Nephron (organoid): ENCODE results near the gene TNS3.

Experiments
- H3K27ac Mint-ChIP-seq, 3 experiments: 2 replicates each; pipeline ENCODE4 v1.8.0; 2020; ENCODE audit warnings: mixed read lengths in 3 of 3, mild to moderate bottlenecking in 2 of 3, moderate library complexity in 1 of 3
- H3K27me3 Mint-ChIP-seq: 2 replicates; pipeline ENCODE4 v1.8.0; 2021; ENCODE audit warnings: low read depth, mild to moderate bottlenecking, moderate library complexity, mixed read lengths
- H3K36me3 Mint-ChIP-seq: 2 replicates; pipeline ENCODE4 v1.8.0; 2020; ENCODE audit warnings: low read depth, mixed read lengths
- H3K4me1 Mint-ChIP-seq: 2 replicates; pipeline ENCODE4 v1.8.0; 2020; ENCODE audit warnings: mixed read lengths
- H3K4me3 Mint-ChIP-seq, 3 experiments: 2 replicates each; pipeline ENCODE4 v1.8.0; 2020; ENCODE audit warnings: mild to moderate bottlenecking in 3 of 3, mixed read lengths in 3 of 3, moderate library complexity in 2 of 3
- H3K9me3 Mint-ChIP-seq: 2 replicates; pipeline ENCODE4 v1.8.0; 2020; ENCODE audit warnings: mixed read lengths
- CTCF ChIP-seq, 3 experiments: fragments of 200-600 bp; sonication (generic); IDR thresholded peaks; one replicate each; pipeline ENCODE4 v1.5.0; 2021; ENCODE audit warnings: antibody characterized with exemption in 3 of 3; ENCODE audit not compliant: unreplicated experiment in 3 of 3

The TNS3 gene

DNA sequence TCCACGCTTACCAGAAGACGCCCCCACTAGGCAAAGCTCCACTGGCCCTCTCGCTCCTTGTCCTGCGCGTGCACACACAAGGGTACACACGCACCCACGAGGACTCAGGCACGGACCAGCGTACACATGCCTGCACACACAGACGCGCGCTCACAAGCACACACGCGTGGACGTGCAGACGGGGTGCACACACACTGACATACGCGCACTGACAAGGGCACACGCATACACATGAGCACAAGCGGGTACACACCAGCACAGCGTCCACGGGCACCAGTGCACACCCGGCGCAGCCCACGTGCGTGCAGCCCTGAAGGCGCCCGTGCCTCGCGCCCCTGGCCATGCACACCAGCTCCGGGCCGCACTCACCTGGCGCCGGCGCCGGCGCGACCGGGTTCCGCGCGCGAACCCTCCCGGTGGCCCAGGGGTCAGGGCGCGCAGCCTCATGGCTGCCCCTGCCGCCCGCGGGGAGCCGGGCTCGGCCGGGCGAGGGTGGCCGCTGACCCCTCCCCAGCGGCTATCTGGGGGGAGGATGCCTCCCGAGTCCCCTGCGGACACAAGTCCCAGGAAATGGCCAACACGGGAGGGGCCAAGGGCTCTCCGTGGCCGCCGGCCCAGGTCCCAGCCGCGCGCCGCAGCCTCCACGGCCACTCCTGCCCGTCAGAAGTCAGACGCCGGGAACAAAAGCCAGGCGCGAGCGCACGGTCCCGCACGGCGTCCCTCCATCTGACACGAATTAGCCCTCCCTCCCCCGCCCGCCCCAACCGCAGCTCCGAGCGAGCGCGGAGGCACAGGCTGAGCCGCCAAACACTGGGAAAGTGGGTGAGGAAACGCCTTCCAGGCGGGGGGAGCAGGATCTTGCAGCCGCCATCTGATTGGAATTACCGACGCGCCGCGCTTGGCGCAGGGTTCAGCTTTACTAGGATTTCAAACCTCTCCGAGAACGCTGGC is 45.0 kb downstream of the TNS3 start:
- H3K27ac Mint-ChIP-seq: peak overlapping the region; percentile 87 to 98 (median 98)
- no peaks in the 10 kb centered on the region for H3K9me3 Mint-ChIP-seq
- peak overlapping the region; percentile 85 to 93 (median 92) for H3K4me3 Mint-ChIP-seq
- peaks cover 10% of the 10 kb centered on the region for H3K36me3 Mint-ChIP-seq
- peaks cover 14% of the 10 kb centered on the region for H3K27me3 Mint-ChIP-seq
- no peak for TF ChIP-seq CTCF (IDR thresholded peaks at IDR 0.05; ENCODE audit: unreplicated experiment in 3 of 3)
- H3K4me1 Mint-ChIP-seq: peaks cover 63% of the 10 kb centered on the region

DNA sequence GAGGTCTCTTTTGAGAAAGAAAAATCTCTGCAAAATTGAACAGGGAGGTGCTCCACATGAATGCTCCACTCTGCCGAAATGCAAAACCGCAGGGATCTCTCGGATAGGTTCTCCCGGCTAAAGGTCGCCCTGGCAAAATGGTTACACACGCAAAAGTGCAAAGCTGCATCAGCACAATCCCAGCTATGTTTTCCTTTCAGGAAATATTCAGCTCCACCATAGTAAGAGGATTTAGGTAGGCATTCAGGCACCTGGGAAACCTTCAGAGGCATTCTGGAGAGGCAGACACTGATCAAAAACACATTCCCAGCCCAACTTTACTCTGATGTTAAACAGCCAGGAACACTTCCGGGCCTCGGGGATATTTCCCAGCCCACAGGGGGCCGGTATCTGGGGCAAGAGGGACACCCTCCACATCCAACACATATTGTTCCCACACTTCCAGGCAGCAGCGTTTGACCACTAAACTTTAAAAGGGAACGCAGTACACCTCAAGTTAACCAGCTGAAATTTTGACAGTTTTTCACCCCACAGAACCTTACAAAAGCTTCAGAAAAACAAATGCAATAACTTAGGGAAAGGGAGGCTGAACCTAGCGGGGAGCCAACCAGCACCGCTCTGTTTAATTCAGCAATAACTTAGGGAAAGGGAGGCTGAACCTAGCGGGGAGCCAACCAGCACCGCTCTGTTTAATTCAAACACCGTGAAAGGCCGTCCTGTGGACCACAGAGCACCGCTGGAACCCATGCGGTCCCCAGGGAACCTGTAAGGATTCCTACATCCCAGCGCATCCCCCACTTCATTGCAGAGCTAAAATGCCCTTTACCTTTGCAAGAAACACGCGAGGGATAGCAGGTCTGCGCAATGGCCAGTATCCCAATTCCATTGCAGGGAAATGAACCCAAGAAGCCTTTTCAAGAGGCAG is 45.9 kb downstream of the TNS3 start:
- peaks cover 60% of the 10 kb centered on the region for H3K4me1 Mint-ChIP-seq
- H3K9me3 Mint-ChIP-seq: no peaks in the 10 kb centered on the region
- peaks cover 14% of the 10 kb centered on the region for H3K27me3 Mint-ChIP-seq
- H3K4me3 Mint-ChIP-seq: peak overlapping the region; percentile 85 to 93 (median 92)
- peak overlapping the region; percentile 69 to 98 (median 97) for H3K27ac Mint-ChIP-seq
- TF ChIP-seq CTCF (IDR thresholded peaks at IDR 0.05; ENCODE audit: unreplicated experiment in 3 of 3): no peak
- peaks cover 6% of the 10 kb centered on the region for H3K36me3 Mint-ChIP-seq

- peak overlapping the region; percentile 85 to 93 (median 92) for H3K4me3 Mint-ChIP-seq
- peaks cover 9% of the 10 kb centered on the region for H3K36me3 Mint-ChIP-seq
- H3K27me3 Mint-ChIP-seq: peaks cover 10% of the 10 kb centered on the region
- TF ChIP-seq CTCF (IDR thresholded peaks at IDR 0.05; ENCODE audit: unreplicated experiment in 3 of 3): peak in 1 of 3 experiments; percentile 3
- peaks cover 52% of the 10 kb centered on the region for H3K4me1 Mint-ChIP-seq
- H3K9me3 Mint-ChIP-seq: peaks cover 1% of the 10 kb centered on the region
- peak overlapping the region; percentile 69 to 98 (median 97) for H3K27ac Mint-ChIP-seq
Measured at GRCh38 chr7:47535035-47535703, 46.7 kb downstream of the TNS3 start.

DNA sequence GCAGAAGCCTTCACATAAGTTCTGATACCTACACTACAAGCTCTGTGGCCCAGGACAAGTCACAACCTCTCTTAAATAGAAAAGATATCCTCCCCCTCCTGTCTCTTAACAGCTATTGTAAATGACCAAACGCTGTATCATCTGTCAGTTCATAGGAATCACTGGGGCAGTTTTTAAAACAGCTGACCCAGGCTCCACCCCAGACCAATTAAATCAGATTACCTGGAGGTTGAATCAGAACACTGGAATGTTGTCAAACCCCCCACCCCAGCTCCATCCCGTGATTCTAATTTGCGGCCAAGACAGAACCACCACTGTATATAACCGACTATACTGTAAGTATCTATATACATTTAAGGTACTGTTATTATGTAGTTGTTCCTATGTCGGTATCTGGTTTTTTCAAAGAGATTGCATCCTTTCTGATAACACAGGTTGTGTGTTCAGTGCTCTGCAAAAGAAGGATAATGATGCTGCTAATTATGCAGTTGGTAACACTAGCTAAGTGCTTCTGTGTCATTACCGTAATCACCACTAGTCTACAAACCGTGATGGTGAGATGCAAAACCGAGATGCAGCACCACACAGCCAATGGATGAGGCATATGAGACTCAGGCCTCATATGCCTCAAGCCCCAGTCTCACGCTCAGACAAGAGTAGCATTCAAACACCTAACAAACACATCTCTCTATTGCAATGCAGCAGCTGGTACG is 47.4 kb downstream of the TNS3 start:
- Mint-ChIP-seq H3K36me3 (peaks cover 14% of the 10 kb centered on the region), H3K27me3 (peaks cover 10% of the 10 kb centered on the region), H3K27ac (peak overlapping the region; percentile 69 to 98 (median 97)), H3K9me3 (peaks cover 4% of the 10 kb centered on the region), H3K4me3 (peak overlapping the region; percentile 44 to 93 (median 85)), H3K4me1 (peaks cover 45% of the 10 kb centered on the region)
- peak in 1 of 3 experiments; percentile 11 for TF ChIP-seq CTCF (IDR thresholded peaks at IDR 0.05; ENCODE audit: unreplicated experiment in 3 of 3)
